ENCODE measurements around the gene TSPOAP1.

Gene TSPOAP1

GRCh38 chr17:58271216-58271931, 57.2 kb downstream of the TSPOAP1 start:
- Histone ChIP-seq H3K36me3 (ENCODE audit: insufficient read depth, low read length) (no peaks in the 10 kb centered on the region), H3K9ac (ENCODE audit: low read depth, low read length) (no peak overlapping the region), H3K4me1 (ENCODE audit: insufficient read depth, low read length) (no peaks in the 10 kb centered on the region), H3K9me3 (ENCODE audit: control insufficient read depth, insufficient read depth, low read length) (no peaks in the 10 kb centered on the region)

DNA sequence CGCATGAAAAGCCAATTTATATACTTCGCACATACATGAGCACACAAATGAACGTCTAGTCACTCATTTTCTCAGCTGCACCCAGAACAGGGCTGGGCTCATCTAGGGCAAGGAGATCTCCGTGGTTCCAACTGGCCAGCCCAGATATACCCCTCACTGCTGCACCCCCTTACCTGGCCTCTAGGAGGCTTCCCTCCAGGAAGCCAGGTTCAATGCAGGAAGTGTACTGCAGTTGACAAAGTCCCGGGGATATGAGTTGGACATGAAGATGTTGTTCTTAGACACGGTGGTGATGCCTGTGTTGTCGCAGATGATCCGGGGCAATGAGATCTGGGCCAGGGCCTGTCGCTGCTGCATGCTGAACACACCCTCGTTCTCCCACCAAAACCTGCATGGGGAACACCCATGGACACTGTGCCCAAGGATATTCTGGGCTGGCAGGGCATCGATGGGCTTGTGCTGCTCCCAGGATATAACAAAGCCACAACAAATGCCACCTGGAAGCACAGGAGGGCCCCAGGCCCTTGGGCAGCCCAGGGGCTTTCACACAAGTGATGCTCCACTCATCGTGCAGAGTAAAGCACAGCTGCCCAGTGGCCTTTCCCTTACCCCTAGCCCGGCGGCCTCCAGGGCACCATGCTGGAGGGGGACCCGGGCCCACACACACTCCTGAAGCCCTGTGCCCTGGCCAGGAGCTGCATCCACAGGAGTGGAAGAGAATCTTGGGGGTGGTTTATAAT, 57.9 kb downstream of the TSPOAP1 start:
- H3K36me3 ChIP-seq (ENCODE audit: insufficient read depth, low read length), result no peaks in the 10 kb centered on the region
- H3K4me1 ChIP-seq (ENCODE audit: insufficient read depth, low read length), result no peaks in the 10 kb centered on the region
- no peaks in the 10 kb centered on the region for H3K9me3 ChIP-seq (ENCODE audit: control insufficient read depth, insufficient read depth, low read length)
- no peak overlapping the region for H3K9ac ChIP-seq (ENCODE audit: low read depth, low read length)

- H3K9me3 ChIP-seq (ENCODE audit: control insufficient read depth, insufficient read depth, low read length), result no peaks in the 10 kb centered on the region
- H3K4me1 ChIP-seq (ENCODE audit: insufficient read depth, low read length), result no peaks in the 10 kb centered on the region
- H3K9ac ChIP-seq (ENCODE audit: low read depth, low read length), result no peak overlapping the region
- no peaks in the 10 kb centered on the region for H3K36me3 ChIP-seq (ENCODE audit: insufficient read depth, low read length)
These were observed 58.9 kb downstream of the TSPOAP1 start for GRCh38 chr17:58269557-58270291.

DNA sequence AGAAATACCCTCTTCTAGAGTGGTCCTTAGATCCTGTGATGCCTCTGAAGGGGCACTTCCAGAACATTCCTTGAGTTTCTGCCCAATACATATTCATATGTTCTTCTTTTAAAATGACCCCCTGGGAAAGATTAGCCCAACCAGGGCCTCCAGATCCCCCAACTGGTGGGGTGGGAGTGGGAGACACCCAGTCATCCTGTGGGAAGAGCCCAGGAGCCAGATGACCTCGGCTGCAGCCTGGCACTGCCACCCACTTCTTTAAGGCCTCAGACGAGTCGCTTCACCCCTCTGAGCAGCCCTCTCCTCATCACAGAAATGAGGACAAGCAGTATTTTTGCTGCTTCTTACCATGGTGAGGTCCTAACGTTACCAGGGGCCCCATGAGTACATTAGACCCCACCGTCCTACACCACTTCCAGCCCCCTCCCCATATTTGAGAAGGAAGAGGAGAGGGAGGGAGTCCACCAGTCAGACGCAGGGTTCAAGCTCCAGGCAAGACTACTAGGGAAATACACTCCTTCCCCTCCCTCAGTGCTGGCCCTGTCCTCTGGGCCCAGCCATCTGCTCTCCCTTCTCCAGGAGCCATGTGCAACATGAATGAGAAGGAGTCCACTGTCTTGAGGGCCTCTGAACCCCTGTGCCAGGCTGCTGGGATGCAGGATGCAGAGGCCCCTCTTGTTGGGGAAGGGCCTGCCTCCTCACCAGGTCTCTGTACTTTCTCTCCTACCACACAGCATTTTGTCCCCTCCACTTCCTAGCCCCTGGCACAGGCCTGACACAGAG, 59.6 kb downstream of the TSPOAP1 start:
- H3K36me3 ChIP-seq (ENCODE audit: insufficient read depth, low read length), result no peaks in the 10 kb centered on the region
- no peaks in the 10 kb centered on the region for H3K9me3 ChIP-seq (ENCODE audit: control insufficient read depth, insufficient read depth, low read length)
- H3K4me1 ChIP-seq (ENCODE audit: insufficient read depth, low read length), result no peaks in the 10 kb centered on the region
- no peak overlapping the region for H3K9ac ChIP-seq (ENCODE audit: low read depth, low read length)

GRCh38 chr17:58268326-58268725, 60.3 kb downstream of the TSPOAP1 start:
- H3K9me3 ChIP-seq (ENCODE audit: control insufficient read depth, insufficient read depth, low read length), result no peaks in the 10 kb centered on the region
- no peak overlapping the region for H3K9ac ChIP-seq (ENCODE audit: low read depth, low read length)
- no peaks in the 10 kb centered on the region for H3K36me3 ChIP-seq (ENCODE audit: insufficient read depth, low read length)
- no peaks in the 10 kb centered on the region for H3K4me1 ChIP-seq (ENCODE audit: insufficient read depth, low read length)

GRCh38 chr17:58267347-58268324, 61.0 kb downstream of the TSPOAP1 start:
- Histone ChIP-seq H3K4me1 (ENCODE audit: insufficient read depth, low read length) (no peaks in the 10 kb centered on the region), H3K9ac (ENCODE audit: low read depth, low read length) (no peak overlapping the region), H3K9me3 (ENCODE audit: control insufficient read depth, insufficient read depth, low read length) (no peaks in the 10 kb centered on the region), H3K36me3 (ENCODE audit: insufficient read depth, low read length) (no peaks in the 10 kb centered on the region)

- no peaks in the 10 kb centered on the region for H3K9me3 ChIP-seq (ENCODE audit: control insufficient read depth, insufficient read depth, low read length)
- H3K9ac ChIP-seq (ENCODE audit: low read depth, low read length), result no peak overlapping the region
These were observed 62.4 kb downstream of the TSPOAP1 start for GRCh38 chr17:58265902-58266875.

GRCh38 chr17:58265271-58265670, 63.3 kb downstream of the TSPOAP1 start:
- Histone ChIP-seq H3K9me3 (ENCODE audit: control insufficient read depth, insufficient read depth, low read length) (no peaks in the 10 kb centered on the region), H3K9ac (ENCODE audit: low read depth, low read length) (no peak overlapping the region), H3K36me3 (ENCODE audit: insufficient read depth, low read length) (no peaks in the 10 kb centered on the region), H3K4me1 (ENCODE audit: insufficient read depth, low read length) (no peaks in the 10 kb centered on the region)

More at GRCh38 chr17:58265902-58266875, 62.4 kb downstream of the TSPOAP1 start:
- Histone ChIP-seq H3K36me3 (ENCODE audit: insufficient read depth, low read length) (no peaks in the 10 kb centered on the region), H3K4me1 (ENCODE audit: insufficient read depth, low read length) (no peaks in the 10 kb centered on the region)

DNA sequence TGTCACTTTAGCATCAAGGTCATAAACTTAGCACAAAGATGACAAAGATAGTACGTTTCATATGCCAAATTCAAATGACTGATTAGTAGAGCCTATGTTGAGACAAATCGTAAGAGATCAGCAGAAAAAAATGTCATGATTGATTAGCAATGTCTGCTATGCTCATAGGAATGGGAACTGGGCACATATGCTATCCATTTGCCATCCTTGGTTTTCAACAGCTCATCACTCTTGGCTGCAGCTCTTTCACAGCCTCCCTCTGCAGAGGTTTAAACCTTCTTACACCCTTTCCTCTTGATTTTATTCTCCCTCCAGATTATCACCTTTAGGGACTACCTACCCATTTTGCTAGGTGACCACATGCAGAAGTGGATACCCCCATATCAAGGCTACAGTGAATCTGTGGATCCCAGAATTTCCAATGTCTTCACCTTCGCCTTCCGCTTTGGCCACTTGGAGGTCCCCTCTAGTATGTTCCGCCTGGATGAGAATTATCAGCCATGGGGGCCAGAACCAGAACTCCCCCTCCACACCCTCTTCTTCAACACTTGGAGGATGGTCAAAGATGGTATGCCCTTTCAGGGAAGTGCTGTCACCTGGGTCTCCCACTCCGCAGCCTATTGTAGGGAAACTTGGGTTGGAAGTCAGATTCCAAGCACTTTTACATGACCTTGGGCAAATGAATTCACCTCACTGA, 64.0 kb downstream of the TSPOAP1 start:
- Histone ChIP-seq H3K9ac (ENCODE audit: low read depth, low read length) (no peak overlapping the region), H3K36me3 (ENCODE audit: insufficient read depth, low read length) (no peaks in the 10 kb centered on the region), H3K4me1 (ENCODE audit: insufficient read depth, low read length) (no peaks in the 10 kb centered on the region), H3K9me3 (ENCODE audit: control insufficient read depth, insufficient read depth, low read length) (no peaks in the 10 kb centered on the region)

GRCh38 chr17:58263773-58264172, 64.8 kb downstream of the TSPOAP1 start:
- no peaks in the 10 kb centered on the region for H3K4me1 ChIP-seq (ENCODE audit: insufficient read depth, low read length)
- no peak overlapping the region for H3K9ac ChIP-seq (ENCODE audit: low read depth, low read length)
- no peaks in the 10 kb centered on the region for H3K36me3 ChIP-seq (ENCODE audit: insufficient read depth, low read length)
- H3K9me3 ChIP-seq (ENCODE audit: control insufficient read depth, insufficient read depth, low read length), result no peaks in the 10 kb centered on the region

- no peak overlapping the region for H3K9ac ChIP-seq (ENCODE audit: low read depth, low read length)
- H3K4me1 ChIP-seq (ENCODE audit: insufficient read depth, low read length), result no peaks in the 10 kb centered on the region
- no peaks in the 10 kb centered on the region for H3K9me3 ChIP-seq (ENCODE audit: control insufficient read depth, insufficient read depth, low read length)
- H3K36me3 ChIP-seq (ENCODE audit: insufficient read depth, low read length), result no peaks in the 10 kb centered on the region
These were observed 66.4 kb downstream of the TSPOAP1 start for GRCh38 chr17:58262149-58262548.

DNA sequence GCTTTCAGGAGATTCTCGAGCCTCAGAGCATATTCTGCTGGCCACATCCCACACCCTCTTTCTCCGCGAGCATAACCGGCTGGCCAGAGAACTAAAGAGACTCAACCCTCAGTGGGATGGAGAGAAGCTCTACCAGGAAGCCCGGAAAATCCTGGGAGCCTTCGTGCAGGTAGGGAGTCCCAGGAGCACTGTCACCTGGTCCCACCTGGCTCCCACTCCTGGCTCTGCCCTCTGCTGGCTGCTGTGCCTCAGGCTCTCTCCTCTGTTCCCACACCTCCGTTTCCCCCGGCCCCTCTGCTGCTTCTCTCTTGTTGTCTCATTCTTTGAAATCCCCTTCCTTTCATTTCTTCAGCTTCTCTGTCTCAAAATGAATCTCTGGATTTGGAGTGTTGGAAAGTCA, 73.8 kb downstream of the TSPOAP1 start:
- Histone ChIP-seq H3K9me3 (ENCODE audit: control insufficient read depth, insufficient read depth, low read length) (peaks cover 7% of the 10 kb centered on the region; the same call in 1 of the 2 replicates), H3K4me1 (ENCODE audit: insufficient read depth, low read length) (no peaks in the 10 kb centered on the region), H3K9ac (ENCODE audit: low read depth, low read length) (peak overlapping the region; percentile 28; the same call in 1 of the 2 replicates), H3K36me3 (ENCODE audit: insufficient read depth, low read length) (no peaks in the 10 kb centered on the region)
